SKM-1 treated with dmso at 0.1 percent for 144 hours (cell line): ENCODE data around the gene HDGF.
A peak's percentile ranks its signal among the peaks of the same experiment; 100 is the strongest.

Source experiments
- DNase-seq: peaks from one replicate; lab custom pipeline; 2025; ENCODE audit not compliant: unreplicated experiment; lab: John Stamatoyannopoulos, UW

Gene HDGF

DNA sequence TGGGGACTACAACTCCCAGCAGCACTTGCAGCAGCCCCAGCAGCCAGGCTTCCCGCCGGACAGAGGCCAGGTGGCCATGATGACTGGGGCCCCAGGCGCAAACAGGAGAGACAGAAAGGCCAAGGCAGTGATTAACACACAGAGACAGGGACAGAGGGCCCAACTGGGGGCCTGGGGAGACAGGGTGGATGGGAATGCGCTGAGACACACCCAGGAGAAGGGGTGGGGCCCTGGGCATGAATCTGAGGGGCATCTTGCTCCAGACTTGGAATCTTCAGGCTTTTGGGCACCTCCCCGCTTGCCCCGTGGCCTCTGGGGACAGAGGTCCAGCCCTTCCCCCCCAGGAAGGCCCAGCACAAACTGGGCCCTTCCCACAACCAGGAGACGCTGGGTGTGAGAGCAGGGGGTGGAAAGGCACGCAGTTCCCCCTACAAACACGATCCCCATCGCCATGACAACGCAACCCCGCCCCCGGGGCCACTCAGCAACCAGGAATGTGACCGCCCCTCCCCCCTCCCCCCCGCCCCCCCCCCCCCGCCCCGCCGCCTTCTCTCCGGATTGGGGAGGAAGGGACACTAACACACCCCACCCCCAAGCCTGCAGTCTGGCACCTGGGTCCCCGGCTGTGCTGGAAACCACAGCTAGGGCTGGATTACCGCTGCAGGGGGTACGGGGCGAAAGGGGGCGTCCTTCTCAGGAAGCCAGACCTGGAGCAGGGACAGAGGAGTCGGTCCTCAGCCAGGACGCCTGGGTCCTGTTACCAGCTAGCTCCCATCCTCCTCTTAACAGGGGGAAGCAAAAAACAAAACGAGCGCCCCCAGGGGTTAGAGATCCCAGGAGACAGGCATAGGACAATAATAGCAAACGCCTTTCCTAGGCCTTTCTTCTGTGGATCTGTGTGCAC is 4.5 kb downstream of the HDGF start:
- peak; percentile 44 for DNase-seq

DNA sequence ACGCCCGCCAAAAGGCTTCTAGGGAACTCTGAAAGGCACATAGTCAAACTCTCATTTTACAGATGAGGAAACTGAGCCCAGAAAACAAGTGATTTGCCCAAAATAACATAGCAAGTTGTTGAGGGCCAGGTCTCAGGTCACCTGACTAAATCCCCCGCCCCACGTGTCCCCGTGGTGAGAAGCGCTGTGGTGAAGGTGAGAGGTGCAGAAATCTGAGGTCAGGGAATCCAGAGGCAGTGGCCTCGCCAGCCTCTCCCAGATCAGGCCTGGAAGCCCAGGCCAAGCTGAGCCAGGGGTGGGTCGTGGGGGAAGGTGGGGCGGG is 5.1 kb downstream of the HDGF start:
- no peak for DNase-seq

- DNase-seq = no peak
Measured at GRCh38 chr1:156745881-156746280, 5.6 kb downstream of the HDGF start.

GRCh38 chr1:156744786-156745419 is 6.6 kb downstream of the HDGF start:
- no peak for DNase-seq

- no peak for DNase-seq
Measured at GRCh38 chr1:156744344-156744743, 7.1 kb downstream of the HDGF start.

DNA sequence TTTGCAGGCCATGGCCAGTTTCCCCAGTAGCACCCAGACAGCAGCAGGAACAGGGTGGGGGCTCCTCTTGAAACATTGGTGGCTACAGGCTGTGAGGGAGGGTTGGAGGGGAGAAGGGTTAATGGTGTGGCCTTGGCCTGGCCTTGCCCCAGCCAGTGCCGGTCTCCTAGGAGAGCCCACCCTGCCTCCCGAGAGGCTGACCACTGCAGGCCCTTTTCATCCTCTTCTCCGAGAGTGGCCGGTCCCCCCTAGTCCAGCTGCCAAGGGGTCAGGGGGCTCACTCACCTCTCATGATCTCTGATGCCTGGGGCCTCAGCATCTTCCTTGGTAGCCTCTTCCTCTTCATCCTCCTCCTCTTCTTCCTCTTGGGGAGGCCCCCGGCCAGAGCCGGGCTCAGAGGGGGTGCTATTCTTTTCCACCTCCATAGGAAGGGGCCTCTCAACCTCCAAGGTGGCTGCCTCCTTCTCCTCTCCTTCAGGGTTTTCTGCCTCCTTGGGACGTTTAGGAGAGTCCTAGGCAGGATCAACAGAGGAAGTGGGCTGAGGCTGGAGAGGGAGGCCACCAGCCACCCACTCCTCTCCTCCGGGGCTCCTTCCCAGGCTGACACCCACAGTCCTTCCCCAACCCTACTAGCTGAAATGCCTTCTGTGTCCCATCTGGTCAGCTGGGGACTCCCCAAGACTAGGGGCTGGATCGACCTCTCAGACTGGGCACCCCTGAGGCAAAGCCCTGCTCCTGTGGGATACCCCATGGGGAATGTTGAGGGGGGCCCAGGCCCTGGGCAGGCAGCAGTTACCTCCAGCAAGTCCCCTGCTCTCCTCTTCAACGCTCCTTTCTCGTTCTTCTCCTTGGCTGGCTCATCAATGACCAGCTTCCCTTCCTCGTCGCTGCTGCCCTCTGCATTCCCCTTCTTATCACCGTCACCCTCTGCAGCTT is 7.8 kb downstream of the HDGF start:
- DNase-seq = no peak

GRCh38 chr1:156742801-156743200 is 8.7 kb downstream of the HDGF start:
- DNase-seq = no peak

DNA sequence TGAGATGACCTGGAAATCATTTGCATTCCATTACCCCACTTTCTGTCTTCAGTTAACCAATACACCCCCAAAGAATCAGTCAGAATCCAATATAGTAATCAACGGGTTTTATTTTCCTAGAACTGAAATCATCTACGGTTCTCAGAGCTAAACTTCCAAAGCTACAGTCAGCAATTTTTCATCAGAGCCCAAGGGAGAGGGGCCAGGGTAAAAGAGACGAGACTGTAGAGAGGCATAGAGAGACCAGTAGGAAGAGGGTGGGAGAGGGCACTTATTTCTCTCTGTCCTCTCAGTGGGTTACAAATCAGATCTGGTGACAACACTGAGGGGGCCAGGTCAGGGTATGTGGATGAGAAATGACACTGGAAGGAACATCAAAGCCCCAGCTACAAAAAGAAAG is 9.5 kb downstream of the HDGF start:
- DNase-seq = no peak

DNA sequence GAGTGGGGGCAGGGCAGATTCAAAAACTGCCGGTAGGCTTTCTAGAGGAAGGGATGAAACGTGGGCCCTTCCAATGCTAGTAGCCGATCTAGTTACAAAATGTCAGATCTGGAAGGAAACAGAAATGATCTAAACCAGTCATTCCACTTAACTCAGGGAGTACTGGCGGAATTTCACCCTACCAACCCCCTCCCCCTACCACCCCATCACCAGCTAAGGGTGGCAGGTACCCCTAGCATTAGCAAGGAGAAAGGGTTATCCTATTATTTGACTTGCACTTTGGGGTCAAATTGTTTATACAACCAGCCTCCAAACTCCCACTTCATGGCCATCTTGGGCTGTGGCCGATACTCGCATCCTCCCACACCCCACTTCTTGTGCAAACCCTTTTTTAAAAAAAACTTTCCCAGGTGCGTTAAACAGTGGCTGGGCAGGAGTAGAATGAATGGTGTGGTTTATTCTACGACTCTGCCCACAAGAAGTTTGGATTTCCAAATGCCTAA is 9.9 kb downstream of the HDGF start:
- DNase-seq = no peak

GRCh38 chr1:156740741-156741480 is 10.6 kb downstream of the HDGF start, which contains the start of gene MRPL24:
Gene MRPL24, minus strand, starts transcription at chr1:156741088. Its CDS starts 2,384 bp downstream, at chr1:156738704.
- peak; percentile 100 for DNase-seq

DNA sequence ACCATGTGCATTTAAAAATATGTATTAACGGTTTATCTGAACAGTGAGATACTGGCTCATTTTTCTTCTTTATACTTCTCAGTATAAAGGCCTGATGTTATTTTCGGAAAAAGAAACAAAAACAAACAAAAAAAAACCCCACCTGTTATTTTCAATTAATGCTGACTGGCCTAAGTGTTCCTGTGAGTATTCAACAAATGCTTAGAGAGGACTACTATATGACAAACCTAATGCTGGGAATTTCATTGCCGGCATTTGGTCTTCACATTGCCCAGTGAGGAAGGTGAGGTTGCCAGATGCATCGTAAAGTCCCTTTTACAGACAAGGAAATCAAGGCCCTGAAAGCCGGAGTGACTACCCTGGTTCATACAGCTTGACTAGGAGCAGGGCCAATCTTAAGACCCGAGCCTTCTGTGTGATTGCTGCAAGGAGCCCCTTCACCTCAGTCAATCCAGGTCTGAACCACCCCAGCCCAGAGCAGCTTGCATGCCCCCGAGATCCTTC is 11.2 kb downstream of the HDGF start:
- DNase-seq = peak; percentile 47

GRCh38 chr1:156738916-156739315 is 12.6 kb downstream of the HDGF start:
- DNase-seq = no peak

GRCh38 chr1:156738407-156738806 is 13.1 kb downstream of the HDGF start:
- DNase-seq = no peak

DNA sequence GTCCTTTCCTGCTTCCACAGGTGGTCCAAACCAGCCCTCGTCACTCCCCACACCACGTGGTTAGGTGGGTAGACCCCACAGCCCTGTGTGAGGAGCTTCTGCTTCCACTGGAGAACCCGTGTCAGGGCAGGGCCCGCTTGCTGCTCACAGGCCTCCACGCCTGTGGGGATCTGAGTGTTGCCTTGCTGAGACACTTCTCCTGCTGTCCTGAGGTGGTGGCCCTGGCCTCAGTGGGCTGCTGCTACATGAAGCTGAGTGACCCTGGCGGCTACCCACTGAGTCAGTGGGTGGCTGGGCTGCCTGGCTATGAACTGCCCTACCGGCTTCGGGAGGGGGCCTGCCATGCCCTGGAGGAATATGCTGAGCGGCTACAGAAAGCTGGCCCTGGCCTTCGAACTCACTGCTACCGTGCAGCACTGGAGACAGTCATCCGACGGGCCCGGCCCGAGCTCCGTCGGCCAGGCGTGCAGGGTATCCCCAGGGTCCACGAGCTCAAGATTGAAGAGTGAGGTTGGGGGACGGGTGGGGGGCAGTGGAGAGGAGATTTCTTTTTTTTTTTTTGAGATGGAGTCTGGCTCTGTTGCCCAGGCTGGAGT is 17.4 kb downstream of the HDGF start:
- no peak for DNase-seq

DNA sequence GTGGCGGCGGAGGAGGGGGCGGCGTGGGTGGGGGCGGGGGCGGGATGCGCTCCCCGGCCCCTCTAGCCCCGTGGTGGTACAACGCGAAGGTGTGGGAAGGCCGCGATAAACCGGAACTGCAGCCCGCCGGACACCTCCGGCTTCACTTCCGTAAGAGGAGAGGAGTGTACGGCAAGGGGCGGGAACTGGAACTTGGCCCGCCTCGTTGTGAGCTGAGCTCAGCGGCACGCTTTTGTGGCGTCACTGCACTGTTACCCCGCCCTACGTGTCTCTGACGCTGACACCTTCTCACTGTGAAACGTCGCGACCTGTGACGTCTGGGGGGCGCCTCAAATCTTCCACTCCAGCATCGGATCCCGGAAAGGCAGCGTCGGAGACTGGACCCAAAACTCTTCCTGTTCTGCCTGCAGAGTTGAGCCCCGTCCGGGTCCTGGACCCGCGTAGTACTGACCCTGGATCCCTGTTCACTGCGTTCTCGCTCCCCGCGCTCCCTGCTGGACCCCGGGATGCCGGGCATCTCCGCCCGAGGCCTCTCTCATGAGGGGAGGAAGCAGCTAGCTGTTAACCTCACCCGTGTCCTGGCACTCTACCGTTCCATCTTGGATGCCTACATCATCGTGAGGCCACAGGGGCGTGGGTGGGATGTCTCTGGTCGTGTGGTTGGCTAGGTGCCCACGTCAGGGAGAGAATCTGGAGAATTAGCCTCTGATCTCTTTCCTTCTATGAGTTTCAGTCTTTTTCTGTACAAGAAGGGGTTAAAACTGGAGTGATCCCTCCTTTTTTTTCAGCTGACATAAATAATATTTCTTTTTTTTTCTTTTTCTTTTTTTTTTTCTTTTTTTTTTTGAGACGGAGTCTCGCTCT is 22.6 kb downstream of the HDGF start, which contains the start of gene ISG20L2:
Gene ISG20L2 (minus strand): TSS at position 168 of the 864 bp plus-strand sequence. CDS start 1,114 bp downstream, outside the sequence.
- peak; percentile 100 for DNase-seq

DNA sequence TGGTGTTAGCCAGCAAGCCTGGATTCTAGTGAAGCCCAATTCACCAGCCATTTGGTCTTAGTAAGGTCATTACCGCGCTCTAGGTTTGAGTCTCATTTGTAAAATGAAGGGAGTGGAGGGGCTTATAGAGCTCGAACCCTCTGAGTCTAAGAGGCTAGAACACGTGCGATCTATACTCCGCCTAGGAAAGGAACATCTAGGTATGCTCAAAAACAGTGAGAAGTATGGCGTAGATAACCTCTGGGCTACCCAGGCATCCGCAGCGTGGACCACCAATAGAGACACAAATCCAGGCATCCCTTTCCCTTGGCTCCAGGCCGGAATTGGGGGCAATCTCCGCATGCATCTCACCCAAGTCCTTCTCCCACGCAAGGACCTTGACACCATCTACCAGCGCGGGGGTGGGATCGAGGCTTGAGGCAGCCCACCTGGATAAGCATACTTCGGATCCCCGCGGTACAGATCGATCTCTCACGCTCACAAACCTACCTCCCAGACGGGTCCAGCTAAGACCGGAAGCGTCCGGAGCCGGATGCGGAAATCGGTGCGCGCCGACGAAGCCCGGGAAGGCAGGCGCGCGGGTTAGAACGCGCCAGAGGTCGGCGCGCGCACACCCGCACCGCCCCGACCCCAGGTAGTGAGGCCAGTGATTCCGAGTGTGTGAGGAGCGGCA is 23.4 kb downstream of the HDGF start, which contains the start of gene METTL25B:
Gene METTL25B (plus strand): TSS at position 544 of the 673 bp plus-strand sequence. CDS start 636 bp downstream, outside the sequence.
- DNase-seq = peak; percentile 89

DNA sequence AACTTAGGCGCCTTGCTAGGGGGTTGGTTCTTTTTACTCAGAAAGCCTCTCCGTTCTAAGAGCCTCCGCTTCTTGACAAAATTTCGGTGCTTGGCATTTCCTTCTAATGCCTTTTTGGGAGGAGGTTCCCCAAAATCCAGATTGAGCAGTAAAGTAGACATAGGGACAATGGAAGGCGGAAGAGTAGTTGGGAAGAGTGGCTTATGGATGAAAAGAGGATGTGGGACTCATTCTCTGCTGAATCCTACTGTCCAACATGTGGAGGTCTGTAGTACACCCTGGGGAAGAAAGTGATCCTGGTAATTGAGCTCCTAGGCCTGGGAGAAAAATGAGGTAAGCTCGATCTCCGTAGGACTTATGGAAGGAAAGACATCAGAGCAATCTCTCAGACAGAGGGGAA is 24.0 kb downstream of the HDGF start:
- DNase-seq = no peak
